Bladder microvascular endothelial cell (primary cell): ENCODE results near the gene APOL4. TPM values are rescaled to one million over a fixed set of nuclear protein-coding genes. Genes with fewer than 3 reads are reported as not detected.

Source experiments
- total RNA-seq: library from RNA; depleted of rRNA; stranded (reverse); fragments of >200 nt; gene quantifications from 2 replicates; pipeline ENCODE4 v1.2.3, GENCODE V29; 2014

The APOL4 gene
- 1.1 and 6.0 TPM in 2 replicates for total RNA-seq

DNA sequence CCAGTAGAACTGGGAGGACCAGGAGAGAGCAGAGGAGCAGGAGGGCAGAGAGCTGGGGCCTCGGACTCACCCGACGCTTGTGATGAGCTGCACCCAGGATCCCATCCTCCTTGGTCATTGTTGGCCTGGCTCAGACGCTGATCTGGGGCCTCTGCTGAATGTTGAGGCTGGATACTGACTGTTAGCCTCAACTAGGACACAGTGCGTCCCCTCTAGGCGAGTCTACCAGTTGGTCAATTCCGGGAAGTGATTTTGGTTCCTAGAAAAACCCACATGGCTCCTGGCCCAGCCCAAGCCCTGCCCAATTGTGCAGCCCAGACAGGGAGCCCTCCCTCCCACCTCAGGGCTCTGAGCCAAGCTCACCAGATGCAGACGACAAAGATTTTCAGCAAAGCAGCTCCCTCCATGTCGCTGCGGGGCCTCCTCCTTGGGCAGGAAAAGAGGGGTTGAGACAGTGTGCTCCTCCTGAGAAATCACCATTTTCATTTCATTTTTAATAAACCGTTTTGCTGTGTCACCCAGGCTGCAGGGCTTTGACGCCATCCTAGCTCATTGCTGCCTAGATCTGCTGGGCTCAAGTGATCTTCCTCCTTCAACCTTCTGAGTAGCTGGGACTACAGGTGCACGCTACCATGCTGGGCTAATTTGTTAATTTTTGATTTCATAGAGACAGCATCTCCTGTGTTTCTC, at the start of gene APOL4:
TSS of gene APOL4 (minus strand) at position 180 of the 690 bp plus-strand sequence. CDS start at position 105, 75 bp downstream.

DNA sequence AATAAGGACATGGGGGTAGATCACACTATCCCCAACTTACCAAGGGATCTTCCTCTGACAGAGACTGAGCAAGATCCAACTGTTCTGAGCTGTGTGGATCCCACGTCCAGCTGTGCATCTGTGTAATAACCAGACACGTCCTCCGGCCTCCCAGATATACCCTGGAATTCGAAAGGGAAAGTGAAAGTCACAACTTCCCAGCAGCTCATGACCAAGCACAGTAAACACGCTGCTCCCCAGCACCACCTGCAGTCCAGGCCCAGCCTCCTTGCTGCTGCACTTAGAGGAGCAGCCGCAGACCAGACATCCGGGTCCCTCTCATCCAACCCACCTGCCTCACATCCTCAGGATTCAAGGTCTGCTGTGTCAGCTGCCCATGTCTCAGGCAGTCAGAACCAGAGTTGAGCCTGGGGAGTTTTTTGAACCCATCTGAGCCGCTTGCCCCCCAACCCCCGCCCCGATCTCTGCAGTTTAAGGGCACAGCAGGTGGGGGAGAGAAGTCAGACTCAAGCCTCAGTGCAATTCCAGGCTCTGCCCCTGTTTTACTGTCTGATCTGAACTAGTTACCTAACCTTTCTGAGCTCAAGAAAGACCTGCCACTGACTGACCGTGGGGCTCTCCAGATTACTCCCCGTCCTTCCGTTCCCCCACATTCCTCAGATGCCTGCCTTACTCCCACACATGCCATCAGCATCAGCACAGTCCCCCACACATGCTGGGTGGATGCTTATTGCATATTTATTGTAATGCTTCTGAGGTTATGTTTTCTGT, 38.0 kb upstream of the APOL4 start, which contains the start of gene APOL2:
TSS of gene APOL2 (minus strand) at position 127 of the 771 bp plus-strand sequence. CDS start 6,365 bp downstream, outside the sequence.

GRCh38 chr22:36160499-36160942, 41.1 kb downstream of the APOL4 start, which contains the start of gene APOL3:
Gene APOL3, minus strand, starts transcription at chr22:36160755. Its CDS starts 11,700 bp downstream, at chr22:36149055.

Other genes with a start within 250 kb of the APOL4 start
- 79.7 and 143 TPM in 2 replicates for gene RBFOX2, start 173.0 kb downstream of the APOL4 start, total RNA-seq
- gene APOL3, start 41.1 kb downstream of the APOL4 start, total RNA-seq = 113 and 194 TPM in 2 replicates
- 60.7 and 64.1 TPM in 2 replicates for gene APOL2, start 37.7 kb upstream of the APOL4 start, total RNA-seq
- 54.8 and 58.3 TPM in 2 replicates for gene APOL1, start 51.3 kb upstream of the APOL4 start, total RNA-seq
- 844 and 1,720 TPM in 2 replicates for gene MYH9, start 186.2 kb upstream of the APOL4 start, total RNA-seq